ENCODE measurements around the gene THSD7A.
A peak's percentile ranks its signal among the peaks of the same experiment; 100 is the strongest.

THSD7A gene

GRCh38 chr7:11706666-11707605, 125.1 kb downstream of the THSD7A start:
- DNase-seq (ENCODE audit: low read depth) = no peak

DNA sequence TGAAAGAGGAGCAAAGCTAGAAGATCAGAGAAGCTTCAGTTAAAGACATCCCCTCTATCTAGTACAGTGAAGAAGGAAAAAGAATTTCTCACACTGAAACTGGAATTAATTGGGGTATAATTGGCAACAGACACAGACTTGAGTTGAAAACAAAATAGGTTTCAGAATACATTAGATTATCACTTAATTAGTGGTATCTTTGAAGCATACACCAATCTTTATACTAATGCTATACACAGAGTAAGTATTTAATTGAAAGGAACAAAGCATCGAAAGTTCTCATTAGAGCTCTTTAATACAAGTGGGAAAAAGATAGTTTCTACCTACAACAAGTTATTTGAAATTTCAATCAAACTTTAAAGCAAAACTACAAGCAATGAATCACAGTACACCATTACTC, 128.2 kb downstream of the THSD7A start:
- no peak for DNase-seq (ENCODE audit: low read depth)

DNA sequence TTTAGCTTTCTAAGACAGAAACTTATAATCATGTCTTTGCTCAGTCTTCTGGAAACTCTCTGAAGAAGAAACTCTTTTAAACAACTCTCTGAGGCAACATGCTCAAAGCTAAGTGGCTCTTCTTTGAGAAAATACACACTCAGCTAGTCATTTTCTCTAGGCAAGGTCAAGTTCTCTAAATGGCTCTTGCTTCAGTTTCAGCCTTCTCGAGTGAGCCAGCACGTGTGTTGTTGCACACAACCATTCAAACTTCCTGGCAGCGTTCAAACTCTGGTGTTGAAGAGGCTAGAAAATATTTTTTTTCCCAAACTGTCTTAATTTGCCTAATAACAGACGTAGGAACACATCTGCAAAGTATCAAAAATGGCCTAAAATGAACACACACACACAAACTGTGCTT, 129.1 kb downstream of the THSD7A start:
- no peak for DNase-seq (ENCODE audit: low read depth)

DNA sequence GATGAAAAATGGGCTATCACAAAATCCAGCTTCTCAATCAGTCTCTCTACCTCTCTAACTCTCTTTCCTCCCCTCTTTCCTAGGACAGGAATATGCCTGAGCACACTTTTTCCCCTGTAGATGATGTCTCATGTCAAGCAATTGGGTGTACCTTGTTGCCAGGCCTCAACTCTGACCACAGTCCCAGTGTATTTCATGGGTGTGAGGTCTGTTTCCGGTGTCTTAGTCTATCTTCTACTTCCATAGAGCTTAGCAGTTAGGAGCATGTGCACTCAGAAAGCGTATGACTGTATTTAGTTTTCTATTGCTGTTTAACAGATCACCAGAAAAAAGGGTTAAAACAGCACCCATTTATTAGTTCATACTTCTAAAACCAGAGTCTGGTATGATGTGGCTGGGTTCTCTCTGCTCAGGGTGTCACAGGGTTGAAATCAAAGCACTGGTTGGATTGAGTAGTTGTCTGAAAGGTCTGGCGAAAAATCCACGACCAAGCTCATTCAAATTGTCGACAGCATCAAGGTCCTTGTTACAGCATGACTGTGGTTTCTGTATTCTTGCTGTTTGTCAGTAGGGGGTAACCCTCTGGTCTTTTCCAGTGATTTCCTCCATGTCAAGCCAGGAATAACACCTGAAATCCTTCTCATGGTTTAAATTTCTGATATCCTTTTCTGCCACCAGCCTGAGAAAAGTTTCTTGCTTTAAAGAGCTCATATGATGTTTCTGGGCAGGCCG, 130.0 kb downstream of the THSD7A start:
- no peak for DNase-seq (ENCODE audit: low read depth)

DNA sequence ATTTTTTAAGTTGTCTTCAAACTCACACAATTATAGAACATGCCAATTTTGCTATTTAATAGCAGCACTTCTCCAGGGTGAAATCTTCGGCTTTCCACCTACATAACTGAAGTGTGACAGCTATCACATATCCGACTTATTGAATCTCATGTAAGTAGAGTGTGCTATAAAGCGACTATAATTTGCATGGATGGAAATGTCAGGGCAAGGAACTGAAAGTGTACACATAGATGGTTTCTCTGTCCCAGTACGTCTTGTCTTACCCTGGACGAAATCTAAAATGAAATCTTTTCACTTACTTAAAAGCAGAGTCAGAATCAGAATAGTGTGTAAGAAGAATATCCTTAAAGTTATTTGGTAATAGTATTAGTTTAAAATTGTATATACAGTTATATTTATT, 132.3 kb downstream of the THSD7A start:
- no peak for DNase-seq (ENCODE audit: low read depth)

DNA sequence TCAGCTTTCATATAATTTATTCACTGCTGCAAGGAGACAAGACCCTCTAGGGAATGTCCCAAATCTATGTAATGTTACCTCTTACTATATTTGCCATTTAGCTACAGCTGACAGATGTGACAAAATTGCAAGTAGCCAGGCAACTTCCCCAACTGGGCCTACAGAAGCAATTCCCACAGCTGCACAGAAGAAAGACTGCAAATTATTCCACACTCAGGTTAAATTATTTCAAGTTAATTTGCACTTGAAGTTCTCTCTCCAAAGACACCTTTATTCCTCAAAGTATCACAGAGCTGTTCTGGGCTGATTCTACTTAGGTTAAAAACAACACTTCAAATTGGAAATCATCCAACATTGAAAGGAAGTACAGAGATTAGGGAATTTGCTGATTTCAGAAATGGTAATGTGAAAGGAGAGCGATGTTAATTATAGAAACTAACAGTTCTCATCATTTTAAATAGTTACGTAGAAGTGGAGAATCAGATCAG, 133.6 kb downstream of the THSD7A start:
- no peak for DNase-seq (ENCODE audit: low read depth)

DNA sequence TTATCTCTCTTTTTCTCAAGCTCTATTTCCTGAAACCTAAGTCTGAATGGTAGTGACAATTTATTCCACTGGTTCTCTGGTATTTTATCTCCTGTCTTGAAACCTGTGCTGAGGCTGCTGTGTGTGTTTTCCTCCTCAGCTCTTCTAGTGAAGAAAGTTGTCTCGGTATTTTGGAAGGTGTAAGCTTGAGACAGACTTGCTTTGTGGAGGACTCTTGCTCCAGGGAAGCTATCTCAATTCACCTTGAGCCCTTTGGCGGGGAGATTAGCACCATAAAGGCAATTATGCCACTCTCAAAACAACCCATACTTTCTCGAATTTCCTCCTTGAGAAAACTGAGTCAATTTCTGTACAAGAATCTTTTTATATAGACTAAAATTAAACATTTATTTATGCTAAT, 141.6 kb downstream of the THSD7A start:
- DNase-seq (ENCODE audit: low read depth) = no peak

DNA sequence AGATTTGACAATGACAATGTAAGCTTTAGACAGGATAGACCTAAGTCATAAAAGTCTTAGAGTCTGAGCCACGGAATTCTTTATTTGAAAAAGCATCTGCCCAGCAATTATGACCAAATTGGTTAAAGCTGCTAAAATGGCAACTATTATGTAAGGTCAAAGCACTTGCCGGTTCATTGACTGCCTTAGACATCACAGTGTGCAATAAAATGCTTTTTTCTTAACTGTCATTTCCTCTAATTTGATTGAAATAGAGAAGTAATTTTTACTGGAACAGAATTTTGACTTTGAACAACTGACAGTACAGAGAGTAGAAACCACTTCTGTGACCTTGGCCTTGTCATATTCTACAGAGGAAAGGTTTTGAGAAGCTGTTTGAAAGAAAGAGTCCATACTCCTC, 142.9 kb downstream of the THSD7A start:
- DNase-seq (ENCODE audit: low read depth) = no peak

GRCh38 chr7:11681461-11681860, 150.5 kb downstream of the THSD7A start:
- DNase-seq (ENCODE audit: low read depth) = no peak

DNA sequence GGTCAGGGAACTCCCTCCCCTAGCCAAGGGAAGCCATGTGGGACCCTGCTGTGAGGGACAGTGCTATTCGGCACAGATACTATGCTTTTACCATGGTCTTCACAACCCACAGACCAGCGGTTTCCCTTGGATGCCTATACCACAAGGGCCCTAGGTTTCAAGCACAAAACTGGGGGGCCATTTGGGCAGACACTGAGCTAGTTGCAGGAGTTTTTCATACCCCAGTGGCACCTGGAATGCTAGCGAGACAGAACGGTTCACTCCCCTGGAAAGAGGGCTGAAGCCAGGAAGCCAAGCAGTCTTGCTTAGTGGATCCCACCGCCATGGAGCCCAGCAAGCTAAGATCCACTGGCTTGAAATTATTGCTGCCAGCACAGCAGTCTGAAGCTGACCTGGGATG, 156.8 kb downstream of the THSD7A start:
- DNase-seq (ENCODE audit: low read depth) = no peak

DNA sequence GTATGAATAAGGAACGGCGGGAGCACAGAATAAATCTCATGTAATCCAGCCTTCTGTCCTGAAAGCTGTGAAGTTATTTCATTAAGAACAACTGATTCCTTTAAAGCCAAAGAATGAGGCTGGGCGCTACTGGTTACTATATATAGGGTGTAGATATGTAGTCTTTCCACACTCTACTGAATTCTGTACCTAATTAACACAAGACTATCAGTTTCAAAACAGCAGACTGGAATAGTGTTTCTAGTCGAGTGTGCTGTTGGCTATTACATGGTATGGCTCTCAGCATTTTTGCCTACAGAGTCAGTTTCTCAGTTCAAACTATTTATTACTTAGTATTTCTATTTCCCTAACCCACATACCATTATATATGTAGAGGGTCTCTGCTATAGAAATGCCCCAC, 163.3 kb downstream of the THSD7A start:
- DNase-seq (ENCODE audit: low read depth) = no peak

DNA sequence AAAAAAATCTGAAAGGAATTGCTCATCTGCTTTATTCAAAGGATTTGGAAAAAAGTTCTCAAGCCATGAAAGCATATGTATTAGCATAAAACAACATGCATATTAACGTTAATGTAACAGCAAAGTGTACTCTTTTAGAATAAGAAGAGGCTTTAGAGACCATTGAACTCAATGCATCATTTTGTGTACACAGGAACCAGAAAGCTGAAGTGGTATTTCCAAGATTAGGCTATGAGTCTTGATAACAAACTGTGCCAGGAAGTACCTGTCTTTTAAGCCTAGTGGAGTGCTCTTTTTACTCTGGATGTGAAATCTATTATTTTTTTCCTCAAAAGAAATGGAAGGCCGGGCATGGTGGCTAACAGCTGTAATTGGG, 164.2 kb downstream of the THSD7A start:
- no peak for DNase-seq (ENCODE audit: low read depth)

DNA sequence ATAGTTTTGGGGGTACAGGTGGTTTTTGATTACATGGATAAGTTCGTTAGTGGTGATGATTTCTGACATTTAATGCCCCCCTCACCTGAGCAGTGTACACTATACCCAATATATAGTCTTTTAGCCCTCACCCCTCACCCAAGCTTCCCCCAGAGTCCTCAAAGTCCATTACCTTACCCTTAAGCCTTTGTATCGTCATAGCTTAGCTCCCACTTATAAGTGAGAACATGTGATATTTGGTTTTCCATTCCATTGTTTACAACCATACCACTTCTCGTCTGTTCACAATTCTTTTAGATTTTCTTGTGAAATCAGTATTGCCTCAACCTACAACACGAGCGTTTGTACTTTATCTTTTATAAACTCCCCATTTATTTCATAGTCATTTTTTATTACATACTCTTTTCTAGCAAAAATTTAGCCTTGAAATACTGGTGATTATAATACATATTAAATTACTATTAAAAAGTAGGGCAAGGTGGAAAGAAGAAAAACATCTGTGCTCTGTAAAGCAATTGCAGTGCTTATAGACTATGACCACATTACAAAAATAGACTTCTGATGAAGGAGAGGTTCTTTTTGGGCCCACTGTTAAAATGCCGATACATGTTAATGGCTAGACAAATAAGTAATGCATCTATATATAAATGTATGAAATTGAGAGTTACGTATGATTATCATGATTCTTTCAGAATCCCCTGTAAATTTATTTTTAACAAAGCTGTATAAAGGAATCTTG, 164.8 kb downstream of the THSD7A start:
- DNase-seq (ENCODE audit: low read depth) = no peak

- no peak for DNase-seq (ENCODE audit: low read depth)
Observed at GRCh38 chr7:11665357-11665756, 166.6 kb downstream of the THSD7A start.

- DNase-seq (ENCODE audit: low read depth) = no peak
Observed at GRCh38 chr7:11655642-11656041, 176.4 kb downstream of the THSD7A start.

GRCh38 chr7:11655163-11655562, 176.8 kb downstream of the THSD7A start:
- no peak for DNase-seq (ENCODE audit: low read depth)

GRCh38 chr7:11650500-11650899, 181.5 kb downstream of the THSD7A start:
- no peak for DNase-seq (ENCODE audit: low read depth)

GRCh38 chr7:11650030-11650429, 182.0 kb downstream of the THSD7A start:
- no peak for DNase-seq (ENCODE audit: low read depth)

DNA sequence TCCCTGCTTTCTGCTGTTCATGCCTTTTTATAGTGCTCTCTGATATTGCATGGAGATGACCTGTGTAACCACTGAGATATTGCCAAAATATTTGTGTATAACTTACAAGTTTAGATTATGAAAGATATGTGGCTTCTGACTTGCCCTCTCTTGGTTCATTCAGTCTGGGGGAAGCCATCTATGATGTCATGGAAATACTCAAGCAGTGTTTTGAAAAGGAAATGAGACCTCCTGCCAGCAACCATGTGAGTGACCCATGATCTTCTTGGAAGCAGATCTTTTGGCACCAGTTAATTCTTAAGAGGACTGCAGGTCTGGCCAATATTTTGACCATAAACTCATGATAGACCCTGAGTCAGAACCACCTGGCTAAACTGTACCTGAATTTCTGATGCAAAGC, 183.0 kb downstream of the THSD7A start:
- DNase-seq (ENCODE audit: low read depth) = peak; percentile 18

- no peak for DNase-seq (ENCODE audit: low read depth)
Observed at GRCh38 chr7:11648101-11648500, 183.9 kb downstream of the THSD7A start.

GRCh38 chr7:11642841-11643240, 189.2 kb downstream of the THSD7A start:
- DNase-seq (ENCODE audit: low read depth) = no peak

DNA sequence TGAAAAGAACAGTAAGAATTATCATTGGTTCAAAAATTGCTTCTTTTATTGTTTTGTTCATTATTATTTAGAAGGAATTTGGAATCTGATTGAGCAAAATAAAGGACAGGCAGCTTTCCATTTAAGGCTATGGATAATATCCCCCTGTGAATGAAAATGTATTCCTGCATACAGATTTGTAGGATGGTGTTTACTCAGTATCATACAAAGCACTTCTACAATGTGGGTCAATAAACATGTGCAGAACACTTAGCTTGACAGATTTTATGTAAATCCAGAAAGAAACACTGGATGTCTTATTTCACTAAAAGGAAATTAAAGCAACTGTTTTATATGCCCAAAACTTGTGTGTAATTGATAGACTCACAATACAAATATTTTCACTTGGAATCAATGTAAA, 189.7 kb downstream of the THSD7A start:
- no peak for DNase-seq (ENCODE audit: low read depth)

All from non-pigmented ciliary epithelial cell (primary cell).